ENCODE results near the gene BBS2.

DNA sequence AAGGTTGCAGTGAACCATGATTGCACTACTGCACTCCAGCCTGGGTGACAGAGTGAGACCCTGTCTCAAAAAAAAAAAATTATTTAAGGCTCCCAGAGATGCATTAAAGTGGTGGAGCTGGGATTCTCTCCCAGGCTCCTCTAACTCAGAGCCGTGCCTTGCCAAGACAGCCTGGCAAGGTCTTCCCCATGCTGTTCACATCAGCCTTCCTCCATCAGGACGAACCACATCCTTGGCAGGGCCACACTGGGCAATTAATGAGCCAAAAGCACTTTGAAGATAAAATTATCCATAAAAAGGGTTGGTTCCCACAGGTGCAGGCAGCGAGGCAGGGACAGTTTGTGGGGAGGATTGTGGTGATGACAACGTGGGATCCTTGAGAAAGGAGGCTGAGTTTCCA lies 19.8 kb upstream of the BBS2 start:
- TF ChIP-seq, protein P1, sequence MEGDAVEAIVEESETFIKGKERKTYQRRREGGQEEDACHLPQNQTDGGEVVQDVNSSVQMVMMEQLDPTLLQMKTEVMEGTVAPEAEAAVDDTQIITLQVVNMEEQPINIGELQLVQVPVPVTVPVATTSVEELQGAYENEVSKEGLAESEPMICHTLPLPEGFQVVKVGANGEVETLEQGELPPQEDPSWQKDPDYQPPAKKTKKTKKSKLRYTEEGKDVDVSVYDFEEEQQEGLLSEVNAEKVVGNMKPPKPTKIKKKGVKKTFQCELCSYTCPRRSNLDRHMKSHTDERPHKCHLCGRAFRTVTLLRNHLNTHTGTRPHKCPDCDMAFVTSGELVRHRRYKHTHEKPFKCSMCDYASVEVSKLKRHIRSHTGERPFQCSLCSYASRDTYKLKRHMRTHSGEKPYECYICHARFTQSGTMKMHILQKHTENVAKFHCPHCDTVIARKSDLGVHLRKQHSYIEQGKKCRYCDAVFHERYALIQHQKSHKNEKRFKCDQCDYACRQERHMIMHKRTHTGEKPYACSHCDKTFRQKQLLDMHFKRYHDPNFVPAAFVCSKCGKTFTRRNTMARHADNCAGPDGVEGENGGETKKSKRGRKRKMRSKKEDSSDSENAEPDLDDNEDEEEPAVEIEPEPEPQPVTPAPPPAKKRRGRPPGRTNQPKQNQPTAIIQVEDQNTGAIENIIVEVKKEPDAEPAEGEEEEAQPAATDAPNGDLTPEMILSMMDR (IDR thresholded peaks at IDR 0.05; ENCODE audit: poor library complexity), result no peak
- TF ChIP-seq EZH2 (IDR thresholded peaks at IDR 0.05; ENCODE audit: borderline replicate concordance) (no peak), EZH2phosphoT487 (IDR thresholded peaks at IDR 0.05; ENCODE audit: low read depth, severe bottlenecking, unreplicated experiment) (no peak)

Measured in hepatocyte (in vitro differentiated cells).